HG02610 (cell line): Measurements from ENCODE around the gene BTBD6.
"Not testable (repeated sequence)": the region's sequence is repeated elsewhere in the genome, so short reads cannot be mapped to it uniquely, and the experiment has no call there.

Experiments used
- ATAC-seq: cut with Tn5 transposase; IDR thresholded peaks from one replicate; pipeline ENCODE4 v1.9.1; 2021; ENCODE audit warnings: mild to moderate bottlenecking, moderate library complexity; ENCODE audit not compliant: unreplicated experiment

BTBD6 gene

GRCh38 chr14:105290621-105291346, 42.5 kb downstream of the BTBD6 start:
- ATAC-seq, result no peak

DNA sequence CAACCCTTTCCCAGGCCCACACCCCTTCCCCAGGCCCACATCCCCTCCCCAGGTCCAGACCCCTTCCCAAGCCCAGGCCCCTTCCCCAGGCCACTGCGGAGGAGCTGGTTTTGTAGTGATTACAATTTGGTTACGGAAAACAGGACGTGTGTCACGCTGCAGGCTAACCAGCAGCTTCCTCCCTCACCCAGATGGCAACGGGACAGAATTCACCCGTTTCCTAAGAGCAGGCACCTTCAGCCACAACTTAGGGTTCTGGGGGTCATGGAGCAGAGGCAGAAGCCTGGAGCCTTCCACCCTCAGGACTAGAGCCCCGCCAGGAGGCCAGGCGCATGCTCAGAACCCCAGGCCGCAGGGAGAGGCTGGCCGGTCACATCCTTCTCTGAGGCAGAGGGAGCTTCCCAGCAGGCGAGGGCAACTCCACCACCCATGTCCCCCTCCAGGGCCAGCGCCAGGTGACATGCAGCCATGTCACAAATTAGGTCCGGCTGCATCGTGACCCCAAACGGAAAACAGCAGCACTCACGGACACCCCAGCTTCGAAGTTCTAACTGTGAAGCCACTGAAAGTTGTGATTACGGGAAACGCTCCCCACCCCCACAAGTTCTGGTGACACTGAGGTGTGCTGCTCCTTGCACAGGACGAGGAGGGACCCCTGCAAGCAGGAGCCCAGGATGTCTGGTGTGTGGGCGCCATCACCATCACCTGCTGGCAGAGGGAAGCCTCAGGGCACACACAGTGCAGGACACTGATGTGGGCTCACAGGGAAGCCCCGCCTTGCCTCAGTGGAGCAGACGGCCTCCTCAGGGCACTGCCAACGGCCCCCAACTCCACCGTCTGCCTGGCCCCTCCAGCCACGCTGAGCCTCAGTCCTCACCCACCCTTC, 44.7 kb downstream of the BTBD6 start:
- no peak for ATAC-seq

- ATAC-seq, result peak; percentile 55
Observed at GRCh38 chr14:105294142-105294597, 45.8 kb downstream of the BTBD6 start.

DNA sequence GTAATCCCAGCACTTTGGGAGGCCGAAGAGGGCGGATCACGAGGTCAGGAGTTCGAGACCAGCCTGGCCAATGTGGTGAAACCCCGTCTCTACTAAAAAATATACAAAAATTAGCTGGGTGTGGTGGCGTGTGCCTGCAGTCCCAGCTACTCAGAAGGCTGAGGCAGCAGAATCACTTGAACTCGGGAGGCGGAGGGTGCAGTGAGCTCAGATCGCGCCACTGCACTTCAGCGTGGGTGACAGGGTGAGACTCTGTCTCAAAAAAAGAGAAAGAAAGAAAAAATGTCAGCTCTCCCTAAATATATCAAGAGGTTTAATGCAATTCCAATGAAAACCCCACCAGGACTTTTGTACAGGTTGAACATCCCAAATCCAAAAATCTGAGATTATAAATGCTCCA, 49.0 kb downstream of the BTBD6 start:
- ATAC-seq, result not testable (repeated sequence)

DNA sequence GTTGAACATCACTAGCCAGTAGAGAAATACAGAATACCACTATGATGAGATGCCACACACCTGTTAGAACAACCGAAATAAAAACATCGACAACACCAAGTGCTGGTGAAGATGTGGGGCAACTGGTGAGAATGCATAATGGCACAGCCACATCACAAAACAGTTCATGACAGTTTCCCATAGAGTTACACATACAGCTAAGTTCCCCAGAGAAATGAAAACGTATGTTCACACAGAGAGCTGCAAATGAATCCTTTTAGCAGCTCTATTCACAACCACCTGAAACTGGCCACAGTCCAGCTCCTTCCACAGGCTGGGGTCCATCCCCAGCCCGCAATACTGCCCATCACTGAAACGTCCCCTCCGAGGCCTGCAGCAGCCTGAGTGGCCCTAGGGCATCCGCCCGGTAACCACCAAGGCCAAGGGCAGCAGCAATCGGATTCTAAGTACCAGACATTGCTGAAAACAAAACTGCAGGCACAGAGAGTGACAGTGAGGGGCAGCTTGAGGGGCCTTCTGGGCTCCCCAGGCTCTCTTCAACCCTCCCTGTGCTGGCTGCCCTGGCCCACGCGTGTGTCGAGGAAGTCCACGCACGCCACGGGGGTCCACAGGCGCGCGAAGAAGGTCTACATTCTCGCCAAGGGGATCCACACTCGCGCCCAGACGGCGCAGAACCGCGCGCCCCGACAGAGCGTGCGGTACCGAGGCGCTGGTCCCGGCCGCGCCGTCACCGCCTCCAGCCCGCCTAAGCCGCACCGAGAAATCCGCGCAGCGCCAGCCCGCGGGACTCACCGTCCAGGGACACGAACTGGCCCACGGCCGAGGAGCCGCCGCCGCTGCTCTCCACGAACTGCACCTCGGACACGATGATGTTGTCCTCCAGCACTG, 51.6 kb downstream of the BTBD6 start:
- ATAC-seq, result peak; percentile 17
